Ovary (tissue), 9 donors: Measurements from ENCODE around the gene SETD2. TPM values are rescaled to one million over a fixed set of nuclear protein-coding genes. Genes with fewer than 3 reads are reported as not detected.

Experiments used
- DNase-seq, 5 donors: peaks; one replicate each; pipeline ENCODE4 v3.0.0-alpha.2; 2019 to 2020
- H3K27ac ChIP-seq, 2 donors: fragments of 200-600 bp; one replicate each; pipeline versions ENCODE4 v1.5.1 to v1.8.0; 2019 to 2022
- H3K27me3 ChIP-seq: fragments of 200-600 bp; one replicate; pipeline ENCODE4 v1.8.0; 2022
- H3K36me3 ChIP-seq: fragments of 200-600 bp; sonication (generic); one replicate; pipeline ENCODE4 v1.5.1; 2019
- H3K4me1 ChIP-seq: one replicate; pipeline ENCODE4 v1.8.1; 2013; ENCODE audit warnings: mild to moderate bottlenecking, moderate library complexity; ENCODE audit not compliant: insufficient read depth
- H3K4me3 ChIP-seq: fragments of 200-600 bp; sonication (generic); one replicate; pipeline ENCODE4 v1.5.1; 2017
- H3K9me3 ChIP-seq, 2 donors: fragments of 200-600 bp in 1 of 2; sonication (generic) in 1 of 2; one replicate each; pipeline versions ENCODE4 v1.5.1 to v1.8.1; 2013 to 2019; ENCODE audit warnings: mild to moderate bottlenecking in 1 of 2, moderate library complexity in 1 of 2
- CTCF ChIP-seq, 3 donors: fragments of 450-650 bp in 2 of 3; fragments of 200-600 bp in 1 of 3; IDR thresholded peaks; one replicate each; pipeline versions ENCODE4 v1.5.1 to v1.8.0; 2016 to 2022; ENCODE audit warnings: antibody characterized with exemption in 3 of 3, mild to moderate bottlenecking in 1 of 3
- EP300 ChIP-seq: sonication (generic); formaldehyde crosslinking; IDR thresholded peaks from one replicate; pipeline ENCODE4 v1.6.1; 2017; ENCODE audit warnings: antibody characterized with exemption
- POLR2A ChIP-seq: fragments of 450-650 bp; IDR thresholded peaks from one replicate; pipeline ENCODE4 v1.6.1; 2017; ENCODE audit warnings: antibody characterized with exemption, mild to moderate bottlenecking, moderate library complexity
- WGBS, 3 donors: extraction: QIAGEN DNeasy Blood & Tissue Kit in 1 of 3; methylation state at CpG; one replicate each; pipeline versions ENCODE4 v1.1.5 to v1.1.7; 2013 to 2017; 5-methylcytosine and 5-hydroxymethylcytosine counted together
- intact Hi-C, 4 donors: fragments of 100-400 bp; cut with DNase I; formaldehyde crosslinking; loops; one replicate each; pipeline versions ENCODE4 v1.11.0 to v1.15.1; 2022 to 2023
- polyA plus RNA-seq, 2 donors: library from polyadenylated mRNA; stranded (reverse); fragments of 200-250 nt in 1 of 2; fragments of 350-450 nt in 1 of 2; fragmentation: Illumina TruSeq in 1 of 2; extraction: RNeasy Lipid Tissue Mini Kit (QIAGEN cat#74804) in 1 of 2; gene quantifications; one replicate each; pipeline ENCODE4 v1.2.3, GENCODE V29; 2013 to 2014
- total RNA-seq, 7 donors: library from RNA; depleted of rRNA in 2 of 7; stranded (reverse); fragments of >200 nt in 2 of 7; fragmentation: NEBNext Ultra II Directional in 3 of 7; extraction: Animal tissue kit (Norgen Biotek cat#: 25700) in 3 of 7; gene quantifications; one replicate each; pipeline versions ENCODE4 v1.1.0 to v1.2.4, GENCODE V29; 2016 to 2023
- donor health status: DM: no; HTN: no; CAD: no; lungs with moderate emphysema.
- donor health status: DM: no; HTN: no; CAD: no.
- donor health status: Bipolar disorder and iron deficiency.
- donor health status: DM: yes; HTN: yes; CAD: no.
- donor health status: DM: no; HTN: no; CAD: no.
- donor health status: DM: yes; HTN: yes; CAD: no.

The SETD2 gene
- total and polyA plus RNA-seq, 9 donors = 22.9 to 62.9 (median 49.2) TPM

- no peaks in the 10 kb centered on the region for H3K9me3 ChIP-seq
- TF ChIP-seq POLR2A = no peak
- no peak for TF ChIP-seq CTCF (IDR thresholded peaks at IDR 0.05)
- no peak for TF ChIP-seq EP300
- H3K4me1 ChIP-seq = peaks cover 3% of the 10 kb centered on the region
- H3K27me3 ChIP-seq = no peaks in the 10 kb centered on the region
- H3K36me3 ChIP-seq = no peaks in the 10 kb centered on the region
- intact Hi-C loops = loop anchor here in 1 of 4 donors (5.0 kb wide), 1 partner anchor 43 kb away; no protein-coding TSS in a partner anchor
- no peak overlapping the region for H3K27ac ChIP-seq
- H3K4me3 ChIP-seq = peak overlapping the region; percentile 59
- WGBS, 3 donors = 5 to 11% (median 7%) methylated on average over 11 to 34 of the region's 40 CpGs
- DNase-seq = peak; percentile 48 to 69 (median 62)
These were observed 183.9 kb downstream of the SETD2 start for GRCh38 chr3:46979958-46980497.

GRCh38 chr3:46978985-46979944 lies 184.6 kb downstream of the SETD2 start, which contains the start of gene NBEAL2:
Gene NBEAL2 (plus strand): TSS chr3:46979666. CDS start chr3:46979862, 196 bp downstream.
- intact Hi-C loops = loop anchor here in 1 of 4 donors (5.0 kb wide), 1 partner anchor 42 kb away; no protein-coding TSS in a partner anchor

GRCh38 chr3:46978381-46978780 lies 185.5 kb downstream of the SETD2 start:
- H3K36me3 ChIP-seq = no peaks in the 10 kb centered on the region
- TF ChIP-seq CTCF (IDR thresholded peaks at IDR 0.05) (no peak), POLR2A (no peak), EP300 (no peak)
- peak in 1 of 5 donors; percentile 47 for DNase-seq
- intact Hi-C loops = loop anchor here in 1 of 4 donors (5.0 kb wide), 1 partner anchor 41 kb away; no protein-coding TSS in a partner anchor
- H3K27me3 ChIP-seq = no peaks in the 10 kb centered on the region
- no peak overlapping the region for H3K27ac ChIP-seq
- H3K4me3 ChIP-seq = no peak overlapping the region
- H3K9me3 ChIP-seq = no peaks in the 10 kb centered on the region
- H3K4me1 ChIP-seq = peaks cover 5% of the 10 kb centered on the region
- 87 to 90% (median 88%) methylated on average over 9 of the region's 9 CpGs for WGBS, 3 donors

More at GRCh38 chr3:46978985-46979944, 184.6 kb downstream of the SETD2 start, which contains the start of gene NBEAL2:
- H3K4me3 ChIP-seq = peak within 1 kb of the TSS; percentile 59
- 1% methylated on average over 63 to 73 of the region's 73 CpGs for WGBS, 3 donors
- H3K36me3 ChIP-seq = no peaks in the 10 kb centered on the region
- DNase-seq = peak; percentile 85 to 90 (median 88)
- TF ChIP-seq POLR2A = peak; percentile 8
- TF ChIP-seq CTCF (IDR thresholded peaks at IDR 0.05) = no peak
- H3K27ac ChIP-seq = peak within 1 kb of the TSS; percentile 16 to 61
- peaks cover 5% of the 10 kb centered on the region for H3K4me1 ChIP-seq
- no peaks in the 10 kb centered on the region for H3K27me3 ChIP-seq
- H3K9me3 ChIP-seq = no peaks in the 10 kb centered on the region

- no peak overlapping the region for H3K27ac ChIP-seq
- WGBS, 3 donors = 87 to 93% (median 90%) methylated on average over 5 of the region's 5 CpGs
- no peak for DNase-seq
- H3K4me3 ChIP-seq = no peak overlapping the region
- H3K27me3 ChIP-seq = no peaks in the 10 kb centered on the region
- no peaks in the 10 kb centered on the region for H3K9me3 ChIP-seq
- TF ChIP-seq CTCF (IDR thresholded peaks at IDR 0.05) = no peak
- TF ChIP-seq POLR2A = no peak
- no peak for TF ChIP-seq EP300
- peaks cover 5% of the 10 kb centered on the region for H3K4me1 ChIP-seq
- intact Hi-C loops = loop anchor here in 1 of 4 donors (5.0 kb wide), 1 partner anchor 41 kb away; no protein-coding TSS in a partner anchor
- no peaks in the 10 kb centered on the region for H3K36me3 ChIP-seq
These were observed 186.1 kb downstream of the SETD2 start for GRCh38 chr3:46977811-46978195.
